Activated CD8-positive, alpha-beta memory T cell treated with anti-CD3 and anti-CD28 coated beads for 1 hour (primary cell): Measurements from ENCODE around the gene ECSCR.
"Not testable (repeated sequence)": the region's sequence is repeated elsewhere in the genome, so short reads cannot be mapped to it uniquely, and the experiment has no call there.

ENCODE experiments used
- DNase-seq, 2 donors: peaks; one replicate each; pipeline ENCODE4 v3.0.0-alpha.2; 2020; ENCODE audit warnings: low read depth in 1 of 2; ENCODE audit errors: extremely low read depth in 1 of 2

The ECSCR gene

DNA sequence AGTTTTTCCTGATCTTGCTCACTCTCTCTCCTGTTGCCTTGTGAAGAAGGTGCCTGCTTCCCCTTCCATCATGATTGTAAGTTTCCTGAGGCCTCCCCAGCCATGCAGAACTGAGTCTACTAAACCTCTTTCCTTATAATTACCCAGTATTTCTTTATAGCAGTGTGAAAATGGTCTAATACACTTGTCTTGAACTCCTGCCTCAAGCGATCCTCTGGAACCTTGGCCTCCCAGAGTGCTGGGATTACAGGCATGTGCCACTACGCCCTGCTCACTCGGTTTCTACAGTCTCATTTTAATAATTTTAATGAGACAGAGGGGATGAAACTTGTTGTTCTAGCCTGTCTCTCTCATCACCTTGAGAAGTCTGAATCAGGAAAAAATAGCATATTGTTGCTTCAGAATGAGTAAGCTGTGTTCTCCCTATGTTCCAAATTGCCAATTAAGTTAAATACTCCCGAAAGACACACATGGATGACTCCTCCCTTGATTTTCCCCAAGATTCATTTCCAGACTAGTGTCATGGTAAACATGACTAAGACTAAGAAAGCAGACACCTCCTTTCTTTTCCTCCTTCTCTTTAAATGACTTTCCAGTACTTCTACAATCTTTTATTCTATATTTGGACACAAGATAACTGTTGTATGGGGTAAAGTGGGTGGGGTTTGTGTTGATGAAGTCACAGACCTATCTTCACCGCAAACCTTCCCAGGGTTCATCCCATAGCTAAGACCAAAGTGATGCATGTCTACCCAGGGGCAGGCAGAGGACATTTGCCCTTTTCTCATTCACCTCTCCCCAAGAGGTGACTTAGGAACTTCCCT lies 15.4 kb downstream of the ECSCR start:
- DNase-seq: no peak

- DNase-seq: no peak
Measured at GRCh38 chr5:139445325-139446170, 17.0 kb downstream of the ECSCR start.

GRCh38 chr5:139443831-139444453 lies 18.6 kb downstream of the ECSCR start:
- DNase-seq: no peak

- DNase-seq: not testable (repeated sequence)
Measured at GRCh38 chr5:139440416-139440815, 22.1 kb downstream of the ECSCR start.

DNA sequence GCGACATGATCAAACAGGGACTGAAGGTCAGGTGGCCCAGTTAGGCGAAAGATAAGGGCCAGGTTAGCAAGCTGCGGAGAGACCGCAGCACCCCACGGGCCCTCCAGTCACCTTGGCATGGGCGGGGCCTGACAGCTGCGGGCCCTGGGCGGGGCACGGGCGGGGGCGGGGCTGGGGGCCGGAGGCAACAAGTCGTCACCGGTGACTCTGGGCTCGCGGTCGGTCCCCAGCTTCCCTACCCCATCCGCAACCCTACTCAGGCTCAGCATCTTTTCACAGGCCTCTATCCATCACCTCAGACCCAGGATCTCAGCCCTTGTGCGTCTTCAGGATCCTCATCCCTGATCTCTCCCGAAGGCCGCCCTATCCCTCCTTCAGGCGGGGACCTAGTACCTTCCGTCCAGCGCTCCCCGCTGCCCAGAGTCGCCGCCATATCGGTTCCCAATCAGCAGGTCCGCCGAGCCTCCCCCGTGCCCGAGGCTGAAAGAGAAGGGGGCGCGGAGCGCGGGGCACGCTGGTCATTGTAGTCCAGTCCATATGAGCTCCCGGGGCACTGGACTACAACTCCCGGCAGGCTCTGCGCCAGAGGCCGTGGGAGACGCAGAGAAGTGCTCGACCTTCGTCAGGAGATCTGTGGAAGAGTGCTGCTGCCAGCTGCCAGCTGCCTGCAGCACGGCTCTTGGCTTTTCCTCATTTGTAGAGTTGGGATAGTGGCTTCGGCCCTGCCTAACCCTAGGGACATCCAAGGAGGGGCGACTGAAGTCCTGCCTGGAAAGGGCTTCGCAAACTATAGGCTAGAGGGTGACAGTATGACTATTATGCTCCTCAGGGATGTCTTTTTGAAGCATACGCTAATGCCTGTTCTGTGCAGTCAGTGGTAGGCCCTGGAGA lies 23.3 kb downstream of the ECSCR start, which contains the start of gene DNAJC18:
Gene DNAJC18 (minus strand): TSS at position 513 of the 891 bp plus-strand sequence. CDS start 80 bp downstream, at position 433.
- DNase-seq: peak; percentile 69 to 83

- DNase-seq: no peak
Measured at GRCh38 chr5:139438707-139439012, 23.9 kb downstream of the ECSCR start.

DNA sequence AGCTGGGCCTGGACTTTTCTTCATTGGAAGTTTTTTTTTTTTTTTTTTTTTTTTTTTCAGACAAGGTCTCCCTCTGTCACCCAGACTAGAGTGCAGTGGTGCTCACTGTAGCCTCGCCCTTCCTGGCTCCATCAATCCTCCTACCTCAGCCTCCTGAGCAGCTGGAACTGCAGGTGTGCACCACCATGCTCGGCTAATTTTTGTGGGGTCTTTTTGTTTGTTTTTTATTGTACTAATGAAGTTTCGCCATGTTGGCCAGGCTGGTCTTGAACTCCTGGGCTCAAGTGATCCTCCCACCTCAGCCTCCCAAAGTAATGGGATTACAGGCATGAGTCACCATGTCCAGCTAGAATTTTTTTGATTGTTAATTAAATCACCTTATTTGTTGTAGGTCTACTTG lies 26.9 kb downstream of the ECSCR start:
- no peak for DNase-seq

DNA sequence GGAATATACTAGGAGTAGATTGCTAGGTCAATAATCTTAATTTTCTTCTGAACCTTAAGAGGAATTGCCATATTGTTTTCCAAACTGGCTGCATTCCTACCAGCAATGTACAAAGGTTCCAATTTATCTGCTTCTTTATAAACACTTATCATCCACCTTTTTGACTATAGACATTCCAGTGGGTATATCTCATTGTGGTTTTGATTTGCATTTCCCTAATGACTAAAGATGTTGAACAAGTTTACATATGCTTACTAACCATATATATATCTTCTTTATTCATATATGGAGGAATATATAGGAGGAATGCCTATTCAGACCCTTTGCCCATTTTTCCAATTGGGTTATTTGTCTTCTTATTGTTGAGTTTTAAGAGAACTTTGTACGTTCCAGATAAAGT lies 30.8 kb downstream of the ECSCR start:
- DNase-seq: no peak

- no peak for DNase-seq
Measured at GRCh38 chr5:139430015-139430414, 32.5 kb downstream of the ECSCR start.

- no peak for DNase-seq
Measured at GRCh38 chr5:139426203-139426885, 36.2 kb downstream of the ECSCR start.

DNA sequence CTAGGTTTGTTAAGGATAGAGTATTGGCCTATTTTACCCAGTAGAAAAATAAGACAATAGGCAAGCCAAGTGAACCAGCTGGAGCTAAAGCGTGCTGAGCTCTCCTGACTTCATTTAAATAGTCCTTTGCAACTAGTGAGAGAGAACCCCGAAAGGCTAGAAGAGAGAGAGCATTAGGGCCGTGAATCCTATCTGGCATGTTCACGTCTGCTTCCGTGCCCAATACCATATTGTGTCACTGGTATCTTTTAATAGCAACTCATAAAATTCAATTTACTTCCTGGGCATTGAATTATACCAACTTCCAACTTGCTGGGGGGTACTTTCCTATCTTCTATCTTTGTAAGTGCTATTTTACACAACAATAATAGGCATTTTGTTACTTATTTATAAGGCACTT lies 37.0 kb downstream of the ECSCR start:
- no peak for DNase-seq

DNA sequence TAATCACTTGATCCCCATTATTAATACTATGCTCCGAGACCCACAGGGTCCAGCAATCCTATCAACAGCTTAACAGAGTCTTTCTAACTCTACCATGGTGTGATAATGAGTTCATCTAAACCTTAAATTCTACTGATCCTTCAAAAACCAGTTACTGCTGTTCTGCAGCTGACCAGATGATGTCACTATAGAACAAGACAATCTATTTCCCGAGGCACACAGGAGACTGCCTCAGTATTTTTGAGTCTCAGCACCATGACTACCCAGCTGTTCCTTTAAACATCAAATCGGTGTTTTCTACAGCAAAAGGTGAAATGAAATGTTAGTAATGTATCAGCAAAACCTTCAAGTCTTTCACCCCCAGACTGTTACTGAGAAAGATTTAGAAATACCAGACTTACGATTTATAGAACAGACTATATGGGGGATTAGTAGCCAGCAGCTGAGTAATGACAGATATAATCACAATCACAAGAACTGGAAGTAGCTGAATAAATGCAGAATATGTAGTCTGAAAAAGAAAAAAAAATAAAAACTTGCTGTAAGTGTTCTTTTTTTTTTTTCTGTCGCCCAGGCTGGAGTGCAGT lies 40.1 kb downstream of the ECSCR start:
- peak in 1 of 2 donors; percentile 21 for DNase-seq

DNA sequence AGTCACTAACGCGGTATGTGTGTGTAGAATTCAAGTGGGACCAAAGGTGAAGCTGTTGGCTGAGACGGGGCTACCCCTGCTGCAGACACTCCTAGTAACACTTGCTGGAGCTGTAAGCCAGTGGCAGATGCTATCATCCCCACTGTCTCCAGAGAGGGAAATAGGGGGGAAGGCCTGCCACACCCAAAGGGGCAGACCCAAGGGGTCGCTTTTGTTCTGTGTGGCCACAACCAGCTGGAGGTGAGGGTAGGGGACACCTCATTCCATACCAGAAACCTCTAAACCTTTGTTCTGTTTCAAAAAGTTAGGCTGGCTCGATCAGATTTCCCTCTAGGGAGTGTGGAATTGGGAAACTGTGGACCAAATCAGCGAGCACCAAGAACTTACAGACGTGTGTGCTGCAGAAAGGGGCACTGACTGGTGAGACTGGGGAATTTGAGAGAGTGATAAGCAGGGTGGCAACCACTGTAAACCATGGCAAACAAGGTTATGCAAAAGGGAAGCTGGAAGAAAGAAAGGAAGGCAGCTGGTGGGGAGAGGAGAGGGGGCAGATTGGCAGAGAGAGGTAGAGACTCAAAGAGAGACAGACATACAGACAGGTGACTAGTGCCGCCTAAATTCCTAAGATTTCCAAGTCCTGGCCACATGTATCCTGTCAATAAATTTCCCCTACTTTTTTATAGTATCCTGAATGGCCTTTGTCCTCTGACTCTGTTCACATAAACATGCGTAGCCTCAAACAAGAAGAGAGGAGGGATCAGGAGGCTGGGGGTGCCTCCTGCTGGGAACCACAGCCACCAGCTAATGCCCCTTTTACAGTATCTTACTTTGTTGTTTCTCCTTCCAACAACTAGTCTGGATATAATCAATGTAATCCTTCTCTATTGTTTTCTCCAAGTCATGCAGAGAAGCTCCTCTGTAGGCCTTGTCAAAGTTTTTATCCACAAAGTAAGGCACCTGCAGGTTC lies 43.0 kb downstream of the ECSCR start:
- no peak for DNase-seq

DNA sequence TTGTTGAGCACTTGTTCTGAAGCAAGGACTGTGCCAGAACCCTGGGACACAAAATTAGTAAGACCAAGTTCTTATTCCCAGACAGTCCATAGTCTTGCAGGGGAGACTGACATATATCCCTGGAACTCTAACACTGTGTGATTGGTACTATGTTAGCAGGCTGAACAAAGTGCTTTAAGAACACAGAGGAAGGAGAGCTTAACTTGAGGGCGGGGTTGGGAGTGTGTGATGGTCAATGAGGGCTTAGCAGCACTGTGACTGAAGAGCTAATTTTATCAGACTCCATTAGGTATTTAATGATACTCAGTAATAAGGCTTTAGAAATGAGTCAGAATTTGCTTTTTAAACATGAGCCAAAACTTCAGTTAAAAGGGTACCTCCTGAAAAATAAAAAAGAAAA lies 43.8 kb downstream of the ECSCR start:
- DNase-seq: no peak

DNA sequence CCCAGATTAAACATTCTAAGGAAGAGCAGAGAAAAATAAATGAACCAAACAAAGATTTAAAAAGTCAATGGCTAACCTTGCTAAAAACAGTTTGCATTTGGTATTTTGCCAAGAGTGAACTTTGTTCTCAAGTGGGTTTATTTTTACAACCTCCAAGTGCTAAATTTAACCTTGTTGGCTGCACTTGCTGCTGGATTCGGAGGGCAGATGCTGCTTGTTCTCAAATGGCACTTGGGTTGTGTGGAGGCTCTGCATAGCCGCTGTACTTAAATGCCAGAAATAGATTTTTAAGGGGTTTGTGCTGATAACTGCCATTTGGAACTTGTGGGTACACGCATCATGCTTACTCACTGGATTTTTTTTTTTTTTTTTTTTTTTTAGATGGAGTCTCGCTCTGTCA lies 45.3 kb downstream of the ECSCR start:
- DNase-seq: no peak

DNA sequence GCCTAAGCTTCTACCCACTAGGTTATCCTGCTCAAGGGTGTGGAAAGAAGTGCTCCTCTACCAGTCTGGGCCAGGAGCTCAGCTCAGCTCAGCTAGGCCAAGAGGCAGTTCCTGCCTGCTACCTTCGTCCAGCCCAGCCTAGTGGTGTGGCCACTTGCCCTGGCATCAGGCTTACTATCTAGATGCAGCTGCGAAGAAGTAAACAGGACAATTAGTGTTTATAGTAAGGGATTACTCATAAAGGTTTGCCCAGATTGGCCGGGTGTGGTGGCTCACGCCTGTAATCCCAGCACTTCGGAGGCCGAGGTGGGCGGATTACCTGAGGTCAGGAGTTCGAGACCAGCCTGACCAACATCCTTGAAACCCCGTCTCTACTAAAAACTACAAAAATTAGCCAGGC lies 45.9 kb downstream of the ECSCR start:
- no peak for DNase-seq

DNA sequence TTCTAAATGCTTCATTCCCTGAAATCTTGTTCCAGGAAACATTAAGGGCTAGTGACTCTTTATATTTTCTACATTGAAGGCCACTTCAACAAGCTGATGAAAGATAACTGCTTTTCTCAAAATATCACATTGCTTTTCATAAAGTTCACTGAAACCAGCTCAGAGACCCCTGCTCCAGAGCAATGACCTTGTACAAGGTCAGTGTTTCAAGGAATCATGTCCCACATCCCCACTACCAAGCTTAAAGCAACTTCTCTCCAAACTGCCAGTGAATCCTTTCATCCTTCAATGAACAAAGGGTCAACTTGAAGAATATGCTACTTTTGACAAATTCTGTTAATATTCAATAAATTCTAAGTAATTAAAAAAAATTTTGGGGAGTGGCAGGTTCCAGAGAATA lies 46.7 kb downstream of the ECSCR start:
- no peak for DNase-seq

GRCh38 chr5:139415221-139415861 lies 47.2 kb downstream of the ECSCR start:
- no peak for DNase-seq
